NCI-H2196 (cell line): ENCODE measurements around the gene KIAA1191.
A peak's percentile ranks its signal among the peaks of the same experiment; 100 is the strongest.

Experiments
- DNase-seq: peaks from one replicate; lab custom pipeline; 2025; ENCODE audit not compliant: unreplicated experiment; lab: John Stamatoyannopoulos, UW

The KIAA1191 gene

DNA sequence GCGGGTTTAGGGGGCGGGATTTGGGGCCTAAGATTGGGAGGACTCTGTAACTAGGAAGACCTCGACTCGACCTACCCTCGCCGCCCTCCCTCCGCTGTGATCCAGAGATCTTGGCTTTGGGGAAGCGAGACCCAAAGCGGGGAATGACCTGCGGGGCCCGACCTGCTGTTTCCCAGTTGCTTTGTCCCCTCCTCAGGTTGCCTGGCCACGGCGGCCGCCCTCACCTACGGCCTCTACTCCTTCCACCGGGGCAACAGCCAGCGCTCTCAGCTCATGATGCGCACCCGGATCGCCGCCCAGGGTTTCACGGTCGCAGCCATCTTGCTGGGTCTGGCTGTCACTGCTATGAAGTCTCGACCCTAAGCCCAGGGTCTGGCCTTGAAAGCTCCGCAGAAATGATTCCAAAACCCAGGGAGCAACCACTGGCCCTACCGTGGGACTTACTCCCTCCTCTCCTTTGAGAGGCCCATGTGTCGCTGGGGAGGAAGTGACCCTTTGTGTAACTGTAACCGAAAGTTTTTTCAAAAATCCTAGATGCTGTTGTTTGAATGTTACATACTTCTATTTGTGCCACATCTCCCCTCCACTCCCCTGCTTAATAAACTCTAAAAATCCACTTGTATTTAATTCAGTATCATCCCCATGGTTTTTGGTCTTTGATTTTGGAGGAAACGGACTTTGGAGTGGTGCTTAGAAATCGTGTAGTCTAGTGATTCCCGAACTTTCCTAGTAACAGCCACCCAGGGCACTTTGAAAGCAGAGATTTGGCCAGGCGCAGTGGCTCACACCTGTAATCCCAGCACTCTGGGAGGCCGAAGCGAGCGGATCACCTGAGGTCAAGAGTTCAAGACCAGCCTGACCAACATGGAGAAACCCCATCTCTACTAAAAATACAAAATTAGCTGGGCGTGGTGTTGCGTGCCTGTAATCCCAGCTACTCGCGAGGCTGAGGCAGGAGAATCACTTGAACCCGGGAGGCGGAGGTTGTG lies 27.9 kb upstream of the KIAA1191 start:
- DNase-seq, result no peak

- DNase-seq, result peak; percentile 98
Measured at GRCh38 chr5:176388444-176389134, 27.0 kb upstream of the KIAA1191 start, which contains the start of the genes HIGD2A and NOP16. HIGD2A (plus strand) TSS chr5:176388751; CDS start chr5:176388820, 69 bp downstream. NOP16 (minus strand) TSS chr5:176388598; CDS start chr5:176388539, 59 bp downstream.

GRCh38 chr5:176388003-176388443 lies 26.5 kb upstream of the KIAA1191 start:
- DNase-seq, result no peak

GRCh38 chr5:176387384-176387925 lies 25.9 kb upstream of the KIAA1191 start:
- no peak for DNase-seq

GRCh38 chr5:176386491-176386890 lies 24.9 kb upstream of the KIAA1191 start:
- no peak for DNase-seq

DNA sequence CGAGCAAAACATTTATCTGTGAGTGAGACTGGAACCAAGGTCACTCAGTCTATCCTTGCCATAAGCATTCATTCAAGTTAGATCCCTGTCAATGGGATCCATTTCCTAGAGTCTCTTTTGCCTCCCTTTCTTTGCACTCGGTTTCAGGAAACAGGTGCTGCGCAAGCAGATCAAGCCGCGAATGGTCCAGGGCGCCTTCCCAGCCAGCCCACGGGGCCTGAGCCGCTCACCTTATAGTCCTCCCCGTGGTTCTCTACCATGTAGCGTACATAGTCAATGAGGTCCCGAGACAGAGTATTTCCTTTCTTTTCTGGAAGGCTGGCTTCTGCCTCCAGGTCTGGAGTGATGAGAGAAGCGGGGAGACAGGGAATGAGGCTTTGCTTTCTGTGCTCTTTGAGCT lies 23.4 kb upstream of the KIAA1191 start:
- no peak for DNase-seq

GRCh38 chr5:176384366-176384930 lies 22.9 kb upstream of the KIAA1191 start:
- DNase-seq, result no peak

- no peak for DNase-seq
Measured at GRCh38 chr5:176383961-176384360, 22.4 kb upstream of the KIAA1191 start.

DNA sequence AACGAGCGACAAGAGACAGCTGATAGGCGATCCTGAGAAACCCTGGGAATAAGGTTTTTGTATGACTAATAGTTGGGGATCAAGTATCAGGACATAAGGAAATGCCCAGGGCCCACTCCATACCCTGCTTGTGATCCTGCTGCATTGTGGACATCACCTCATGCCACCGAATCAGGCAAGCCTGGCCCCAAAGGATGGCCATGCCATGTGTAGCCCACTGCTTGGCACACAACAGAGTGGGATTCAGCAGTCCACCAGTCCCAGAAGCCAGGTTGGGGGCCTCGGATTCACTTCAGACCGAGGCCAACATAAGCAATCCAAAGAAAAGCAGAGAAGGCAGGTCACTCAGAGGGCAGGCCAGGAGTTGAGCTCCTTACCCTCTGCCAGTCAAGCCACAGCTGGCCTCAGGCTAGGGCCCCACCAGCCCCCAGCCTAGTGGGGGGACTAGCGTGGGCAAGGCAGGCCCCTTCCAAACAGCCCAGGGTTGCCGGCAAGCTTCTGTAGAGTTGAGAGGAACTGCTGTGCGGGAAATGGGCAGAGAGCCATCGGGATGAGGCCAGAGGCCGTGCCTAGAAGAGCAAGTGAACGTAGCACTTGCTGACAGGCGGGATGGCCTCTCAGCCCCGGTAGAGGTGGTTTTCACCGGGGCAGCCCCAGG lies 21.8 kb upstream of the KIAA1191 start:
- DNase-seq, result no peak

GRCh38 chr5:176382721-176383120 lies 21.2 kb upstream of the KIAA1191 start:
- DNase-seq, result no peak

- no peak for DNase-seq
Measured at GRCh38 chr5:176381979-176382378, 20.4 kb upstream of the KIAA1191 start.

DNA sequence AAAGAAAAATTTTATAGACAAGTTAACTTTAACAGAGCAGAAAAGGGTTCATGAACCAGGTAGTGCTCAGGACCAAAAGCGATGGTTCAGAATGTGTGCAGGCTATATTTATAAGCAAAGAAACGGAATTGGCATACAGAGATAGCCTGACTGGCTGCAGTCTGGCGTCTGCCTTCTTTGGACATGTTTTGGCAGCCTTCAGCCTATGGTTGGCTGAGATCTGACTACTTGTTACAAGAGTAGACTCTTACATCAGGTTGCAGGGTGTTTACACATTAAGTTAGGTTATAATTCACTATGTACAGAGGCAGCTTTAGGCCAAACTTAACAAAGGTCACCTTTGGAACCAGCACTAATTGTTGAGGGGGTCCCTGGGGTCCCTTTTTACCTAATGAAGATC lies 19.9 kb upstream of the KIAA1191 start:
- DNase-seq, result no peak

DNA sequence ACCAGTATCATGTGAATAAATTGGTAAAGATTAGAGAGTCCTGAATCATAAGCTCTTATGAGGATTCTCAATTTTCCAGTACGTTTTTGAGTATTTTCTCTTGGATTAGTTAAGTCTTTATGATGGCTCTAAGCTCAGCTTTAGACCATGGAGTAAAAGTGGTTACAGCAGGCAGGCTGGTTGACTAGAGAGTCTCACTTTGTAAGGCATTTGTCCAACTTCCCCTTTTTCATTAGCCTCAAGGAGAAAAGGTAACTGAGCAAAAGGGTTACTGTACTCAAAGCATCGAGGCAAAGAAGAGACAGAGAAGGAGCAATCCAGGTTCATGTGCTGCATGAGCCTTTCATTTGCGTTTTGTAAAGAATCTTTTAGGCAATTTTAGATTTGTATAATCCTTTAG lies 18.3 kb upstream of the KIAA1191 start:
- DNase-seq, result no peak

DNA sequence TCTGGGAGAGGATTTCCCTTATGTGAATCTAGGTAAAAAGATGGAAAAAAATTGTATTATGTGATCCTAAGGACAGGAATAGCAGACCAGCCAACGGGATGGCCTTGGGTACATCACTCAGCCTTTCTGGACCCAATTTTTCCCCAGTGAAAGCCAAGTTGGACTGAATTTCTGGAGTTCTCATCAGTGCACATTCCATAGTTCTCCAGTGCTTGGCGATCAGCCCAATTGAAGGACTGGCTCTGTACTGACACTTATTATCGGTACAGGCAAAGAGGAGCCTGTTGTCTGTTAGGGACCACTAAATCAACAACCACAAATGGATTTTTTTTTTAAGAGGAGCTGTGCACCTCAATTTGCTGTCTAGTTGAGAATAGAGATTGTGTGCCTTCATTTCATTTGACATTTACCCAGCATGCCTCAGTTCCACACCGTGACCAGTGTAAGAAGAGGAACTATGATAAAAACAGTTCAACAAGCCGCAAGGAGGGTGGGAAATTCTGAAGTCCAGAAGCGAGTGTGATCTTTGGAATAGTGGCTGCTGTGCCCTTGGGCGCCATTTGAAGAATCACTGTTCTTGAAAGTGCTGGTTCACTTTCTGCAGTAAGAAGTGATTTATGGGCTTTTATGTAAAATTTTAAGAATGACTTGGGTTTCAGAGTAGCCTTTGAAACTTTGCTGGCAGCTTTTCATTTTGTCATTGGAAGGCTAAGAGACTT lies 11.7 kb upstream of the KIAA1191 start:
- DNase-seq, result no peak

GRCh38 chr5:176371621-176372539 lies 10.3 kb upstream of the KIAA1191 start:
- no peak for DNase-seq

GRCh38 chr5:176369934-176370711 lies 8.6 kb upstream of the KIAA1191 start:
- no peak for DNase-seq

- no peak for DNase-seq
Measured at GRCh38 chr5:176368726-176369125, 7.2 kb upstream of the KIAA1191 start.

DNA sequence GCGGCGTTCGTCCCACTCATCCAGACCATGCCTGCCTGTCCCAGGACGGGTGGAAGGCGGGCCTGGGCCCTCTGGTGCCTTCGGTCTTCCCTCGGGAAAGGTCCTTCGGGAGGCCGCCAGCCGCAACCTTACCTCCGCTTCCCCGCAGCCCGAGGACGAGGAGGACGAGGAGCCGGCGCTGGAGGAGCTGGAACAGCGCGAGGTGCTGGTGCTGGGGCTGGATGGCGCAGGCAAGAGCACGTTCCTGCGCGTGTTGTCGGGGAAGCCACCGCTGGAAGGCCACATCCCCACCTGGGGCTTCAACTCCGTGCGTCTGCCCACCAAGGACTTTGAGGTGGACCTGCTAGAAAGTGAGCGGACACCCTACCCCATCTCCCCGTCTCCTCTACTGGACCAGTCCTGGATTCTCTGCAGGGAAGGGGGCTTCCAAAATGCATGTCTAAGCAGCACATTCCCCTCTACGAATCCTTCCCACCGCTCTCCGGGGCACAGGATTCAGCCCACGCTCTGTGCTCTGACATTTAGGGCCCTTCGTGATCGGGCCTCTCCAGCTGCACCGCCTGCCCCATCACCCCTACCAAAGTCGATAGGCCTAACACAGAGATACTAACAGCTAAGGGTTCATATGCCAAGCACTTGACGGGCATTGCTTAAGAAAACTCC lies 4.8 kb upstream of the KIAA1191 start:
- no peak for DNase-seq
